Measurements from ENCODE around the gene NKX6-2.
"Not testable (repeated sequence)": the region's sequence is repeated elsewhere in the genome, so short reads cannot be mapped to it uniquely, and the experiment has no call there.

Gene NKX6-2

DNA sequence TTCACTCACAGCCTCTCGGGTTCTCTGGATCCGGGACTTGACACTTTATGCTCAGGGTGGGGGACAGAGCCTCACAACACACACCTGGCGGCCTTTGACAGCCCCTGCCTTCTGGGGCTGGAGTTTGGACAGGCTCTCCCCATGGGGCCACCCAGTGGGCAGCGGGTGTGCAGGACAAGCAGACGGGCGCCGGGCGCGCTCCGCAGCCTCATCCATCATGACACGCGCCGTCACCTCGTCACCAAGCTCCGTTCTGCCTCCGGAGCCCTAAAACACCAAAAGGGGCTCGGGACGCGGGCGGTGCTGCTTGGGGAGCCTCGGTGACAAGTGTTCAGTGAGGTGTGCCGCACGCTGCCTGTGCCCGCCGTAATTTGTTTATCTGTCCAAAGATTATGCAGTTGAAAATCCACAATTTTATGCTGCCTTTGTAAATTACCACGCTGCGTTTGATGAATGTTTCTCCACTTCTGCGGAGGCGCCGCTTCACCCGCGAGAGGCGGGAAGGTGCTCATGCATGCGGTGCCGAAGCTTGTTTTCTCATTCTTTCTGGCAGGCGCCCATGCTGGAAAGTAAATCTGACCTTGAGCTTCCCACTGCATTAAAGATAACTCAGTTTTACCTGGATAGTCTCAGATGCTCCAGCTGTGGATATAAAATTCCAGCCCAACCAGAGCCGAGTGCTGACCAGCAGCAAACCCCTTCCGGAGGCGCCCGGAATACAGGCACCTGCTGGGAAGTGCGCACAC lies 6.2 kb downstream of the NKX6-2 start:
- peaks cover 19% of the 10 kb centered on the region for H3K36me3 ChIP-seq (ENCODE audit: control insufficient read depth, insufficient read depth, low read length)
- H3K27ac ChIP-seq (ENCODE audit: low read depth, low read length), result no peak overlapping the region
- no peaks in the 10 kb centered on the region for H3K27me3 ChIP-seq (ENCODE audit: control insufficient read depth, insufficient read depth, low read length)
- no peak overlapping the region for H3K4me3 ChIP-seq (ENCODE audit: low read length)
- no peaks in the 10 kb centered on the region for H3K4me1 ChIP-seq (ENCODE audit: control insufficient read depth, insufficient read depth, low read length)
- H3K9ac ChIP-seq (ENCODE audit: low read length), result no peak overlapping the region

DNA sequence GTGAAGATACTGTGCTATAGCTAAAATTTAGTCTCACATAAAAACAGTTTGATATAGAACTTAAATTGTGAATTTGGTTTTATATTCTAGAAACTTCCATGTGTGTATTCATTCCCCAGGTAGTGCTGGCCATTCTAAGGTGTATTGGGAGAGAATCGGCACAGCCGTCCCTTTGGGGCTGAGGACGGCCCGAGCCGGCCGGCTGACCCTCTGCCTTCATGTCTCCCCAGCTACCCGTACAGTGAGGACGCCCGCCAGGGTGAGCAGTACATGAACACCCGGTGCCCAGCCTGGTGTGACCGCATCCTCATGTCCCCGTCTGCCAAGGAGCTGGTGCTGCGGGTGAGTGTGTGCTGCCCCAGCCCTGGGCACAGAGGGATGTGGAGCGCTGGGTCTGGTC lies 8.5 kb downstream of the NKX6-2 start:
- Histone ChIP-seq H3K4me3 (ENCODE audit: low read length) (no peak overlapping the region), H3K27me3 (ENCODE audit: control insufficient read depth, insufficient read depth, low read length) (no peaks in the 10 kb centered on the region), H3K4me1 (ENCODE audit: control insufficient read depth, insufficient read depth, low read length) (no peaks in the 10 kb centered on the region), H3K36me3 (ENCODE audit: control insufficient read depth, insufficient read depth, low read length) (peaks cover 17% of the 10 kb centered on the region), H3K9ac (ENCODE audit: low read length) (no peak overlapping the region), H3K27ac (ENCODE audit: low read depth, low read length) (no peak overlapping the region)

- H3K4me3 ChIP-seq (ENCODE audit: low read length), result no peak overlapping the region
- no peak overlapping the region for H3K9ac ChIP-seq (ENCODE audit: low read length)
- H3K27me3 ChIP-seq (ENCODE audit: control insufficient read depth, insufficient read depth, low read length), result no peaks in the 10 kb centered on the region
- H3K36me3 ChIP-seq (ENCODE audit: control insufficient read depth, insufficient read depth, low read length), result peaks cover 13% of the 10 kb centered on the region
- no peaks in the 10 kb centered on the region for H3K4me1 ChIP-seq (ENCODE audit: control insufficient read depth, insufficient read depth, low read length)
- H3K27ac ChIP-seq (ENCODE audit: low read depth, low read length), result no peak overlapping the region
Observed at GRCh38 chr10:132776821-132777220, 9.1 kb downstream of the NKX6-2 start.

DNA sequence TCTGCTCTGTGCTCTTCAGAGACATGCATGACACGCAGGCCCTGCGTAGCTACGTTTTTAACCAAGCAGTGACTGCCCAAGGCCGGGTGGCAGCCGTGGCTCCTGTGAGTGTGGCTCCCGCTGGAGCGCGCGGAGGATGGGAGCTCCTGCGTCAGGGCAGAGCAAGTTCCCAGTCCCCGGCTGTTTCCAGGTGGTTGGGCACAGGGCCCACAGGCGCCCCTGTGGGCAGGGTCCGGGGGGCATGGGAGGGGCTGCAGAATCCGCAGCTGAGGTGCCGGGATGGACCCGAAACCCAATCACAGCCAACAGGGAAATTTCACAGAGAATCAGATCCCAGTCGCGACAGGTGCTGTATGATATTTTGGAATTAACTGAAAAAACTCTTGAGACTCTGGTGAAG lies 9.8 kb downstream of the NKX6-2 start:
- H3K27ac ChIP-seq (ENCODE audit: low read depth, low read length), result no peak overlapping the region
- peaks cover 7% of the 10 kb centered on the region for H3K36me3 ChIP-seq (ENCODE audit: control insufficient read depth, insufficient read depth, low read length)
- no peaks in the 10 kb centered on the region for H3K27me3 ChIP-seq (ENCODE audit: control insufficient read depth, insufficient read depth, low read length)
- no peak overlapping the region for H3K4me3 ChIP-seq (ENCODE audit: low read length)
- H3K9ac ChIP-seq (ENCODE audit: low read length), result no peak overlapping the region
- no peaks in the 10 kb centered on the region for H3K4me1 ChIP-seq (ENCODE audit: control insufficient read depth, insufficient read depth, low read length)

DNA sequence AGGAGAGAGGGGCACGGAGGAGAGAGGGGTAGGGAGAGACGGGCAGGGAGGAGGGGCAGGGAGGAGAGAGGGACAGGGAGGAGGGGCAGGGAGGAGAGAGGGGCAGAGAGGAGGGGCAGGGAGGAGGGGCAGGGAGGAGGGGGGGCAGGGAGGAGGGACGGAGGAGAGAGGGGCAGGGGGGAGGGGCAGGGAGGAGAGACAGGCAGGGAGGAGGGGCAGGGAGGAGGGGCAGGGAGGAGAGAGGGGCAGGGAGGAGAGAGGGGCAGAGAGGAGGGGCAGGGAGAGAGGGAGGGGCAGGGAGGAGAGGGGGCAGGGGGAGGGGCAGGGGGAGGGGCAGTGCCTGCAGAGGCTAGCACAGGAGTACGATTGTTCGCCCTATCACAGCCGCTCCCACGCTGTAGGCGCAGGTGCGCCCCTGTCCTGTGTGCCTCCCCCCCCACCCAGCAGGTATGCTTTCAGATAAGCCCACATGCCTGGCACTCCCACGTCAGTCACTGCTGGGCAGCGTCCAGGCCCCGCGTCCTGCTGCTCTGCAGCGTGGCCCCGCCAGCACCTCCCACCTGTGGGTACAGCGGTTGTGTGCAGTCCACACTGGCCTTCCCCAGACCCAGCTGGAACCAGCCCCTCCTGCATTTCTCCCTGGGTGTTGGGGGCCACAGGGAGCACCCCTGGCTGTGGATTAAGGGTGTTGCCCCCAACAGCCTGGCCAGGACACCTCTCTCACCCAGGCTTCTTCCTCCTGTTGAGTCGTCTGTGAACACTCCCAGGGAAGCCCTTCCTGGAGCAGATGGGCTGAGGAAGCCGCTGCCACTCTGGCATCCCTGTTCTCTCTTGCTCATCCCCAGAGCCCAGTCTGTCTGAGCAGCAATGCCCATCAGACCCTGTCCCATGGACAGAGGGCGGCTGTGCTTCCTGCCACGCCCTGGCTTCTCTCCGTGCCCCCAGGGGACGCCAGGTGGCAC lies 10.8 kb downstream of the NKX6-2 start:
- H3K4me1 ChIP-seq (ENCODE audit: control insufficient read depth, insufficient read depth, low read length), result no peaks in the 10 kb centered on the region
- H3K27ac ChIP-seq (ENCODE audit: low read depth, low read length), result no peak overlapping the region
- H3K27me3 ChIP-seq (ENCODE audit: control insufficient read depth, insufficient read depth, low read length), result no peaks in the 10 kb centered on the region
- H3K36me3 ChIP-seq (ENCODE audit: control insufficient read depth, insufficient read depth, low read length), result peaks cover 8% of the 10 kb centered on the region
- no peak overlapping the region for H3K4me3 ChIP-seq (ENCODE audit: low read length)
- H3K9ac ChIP-seq (ENCODE audit: low read length), result no peak overlapping the region

- no peak overlapping the region for H3K9ac ChIP-seq (ENCODE audit: low read length)
Observed at GRCh38 chr10:132774181-132774901, 11.6 kb downstream of the NKX6-2 start.

GRCh38 chr10:132772816-132773215 lies 13.1 kb downstream of the NKX6-2 start:
- H3K27me3 ChIP-seq (ENCODE audit: control insufficient read depth, insufficient read depth, low read length); H3K9ac ChIP-seq (ENCODE audit: low read length); H3K36me3 ChIP-seq (ENCODE audit: control insufficient read depth, insufficient read depth, low read length); H3K27ac ChIP-seq (ENCODE audit: low read depth, low read length); H3K4me1 ChIP-seq (ENCODE audit: control insufficient read depth, insufficient read depth, low read length); H3K4me3 ChIP-seq (ENCODE audit: low read length): not testable (repeated sequence)

More at GRCh38 chr10:132774181-132774901, 11.6 kb downstream of the NKX6-2 start:
- H3K27me3 ChIP-seq (ENCODE audit: control insufficient read depth, insufficient read depth, low read length), result no peaks in the 10 kb centered on the region
- H3K27ac ChIP-seq (ENCODE audit: low read depth, low read length), result no peak overlapping the region
- peaks cover 8% of the 10 kb centered on the region for H3K36me3 ChIP-seq (ENCODE audit: control insufficient read depth, insufficient read depth, low read length)
- no peak overlapping the region for H3K4me3 ChIP-seq (ENCODE audit: low read length)
- H3K4me1 ChIP-seq (ENCODE audit: control insufficient read depth, insufficient read depth, low read length), result no peaks in the 10 kb centered on the region

- Histone ChIP-seq H3K4me3 (ENCODE audit: low read length) (no peak overlapping the region), H3K27ac (ENCODE audit: low read depth, low read length) (no peak overlapping the region), H3K27me3 (ENCODE audit: control insufficient read depth, insufficient read depth, low read length) (no peaks in the 10 kb centered on the region), H3K36me3 (ENCODE audit: control insufficient read depth, insufficient read depth, low read length) (peaks cover 2% of the 10 kb centered on the region), H3K9ac (ENCODE audit: low read length) (no peak overlapping the region), H3K4me1 (ENCODE audit: control insufficient read depth, insufficient read depth, low read length) (no peaks in the 10 kb centered on the region)
Observed at GRCh38 chr10:132770061-132771021, 15.6 kb downstream of the NKX6-2 start.

DNA sequence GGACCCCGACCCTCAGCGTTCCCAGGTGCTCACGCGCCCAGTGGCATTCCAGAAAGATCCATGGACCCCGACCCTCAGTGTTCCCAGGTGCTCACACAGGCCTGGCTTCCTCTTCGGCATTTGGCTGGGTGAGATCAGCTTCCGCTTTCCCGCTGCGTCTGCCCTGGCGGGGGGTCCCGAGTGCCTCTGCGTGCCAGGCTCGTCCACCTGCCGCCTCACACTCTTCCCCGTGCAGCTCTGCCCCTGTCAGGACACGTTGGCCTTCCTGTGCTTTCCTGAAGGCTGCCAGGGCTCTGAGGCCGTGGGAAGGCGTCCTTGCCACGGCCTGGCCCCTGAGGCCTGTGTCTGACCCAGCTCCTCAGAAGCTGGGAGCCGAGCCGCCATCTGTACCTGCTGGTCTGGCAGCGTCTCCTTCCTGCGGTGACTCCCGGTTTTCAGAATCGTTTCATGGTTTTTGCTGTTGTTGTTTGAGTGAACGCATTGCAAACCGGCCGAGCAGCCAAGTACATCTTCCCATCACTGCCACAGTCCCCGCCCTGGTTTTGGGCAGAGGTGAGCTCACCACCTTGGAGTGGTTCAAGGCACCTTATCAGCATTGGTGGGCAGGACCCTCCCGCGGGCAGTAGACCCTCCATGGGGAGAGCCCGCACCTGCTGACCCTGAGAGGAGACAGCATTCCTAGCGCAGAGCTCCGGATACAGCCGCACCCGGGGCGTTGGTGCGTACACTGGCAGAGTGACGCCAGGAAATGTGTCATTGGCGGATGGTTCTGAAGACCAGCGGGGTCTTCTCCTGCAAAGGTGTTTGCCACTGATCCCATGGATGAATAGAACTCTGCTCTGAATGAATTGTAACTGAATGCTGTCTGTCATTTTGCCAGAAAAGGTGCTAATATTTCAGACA lies 17.4 kb downstream of the NKX6-2 start:
- Histone ChIP-seq H3K4me3 (ENCODE audit: low read length) (no peak overlapping the region), H3K9ac (ENCODE audit: low read length) (no peak overlapping the region), H3K27me3 (ENCODE audit: control insufficient read depth, insufficient read depth, low read length) (no peaks in the 10 kb centered on the region), H3K4me1 (ENCODE audit: control insufficient read depth, insufficient read depth, low read length) (no peaks in the 10 kb centered on the region), H3K36me3 (ENCODE audit: control insufficient read depth, insufficient read depth, low read length) (peaks cover 2% of the 10 kb centered on the region), H3K27ac (ENCODE audit: low read depth, low read length) (no peak overlapping the region)

GRCh38 chr10:132766291-132766690 lies 19.7 kb downstream of the NKX6-2 start:
- no peaks in the 10 kb centered on the region for H3K27me3 ChIP-seq (ENCODE audit: control insufficient read depth, insufficient read depth, low read length)
- H3K9ac ChIP-seq (ENCODE audit: low read length), result no peak overlapping the region
- H3K4me3 ChIP-seq (ENCODE audit: low read length), result no peak overlapping the region
- no peak overlapping the region for H3K27ac ChIP-seq (ENCODE audit: low read depth, low read length)
- H3K36me3 ChIP-seq (ENCODE audit: control insufficient read depth, insufficient read depth, low read length), result peaks cover 8% of the 10 kb centered on the region
- H3K4me1 ChIP-seq (ENCODE audit: control insufficient read depth, insufficient read depth, low read length), result no peaks in the 10 kb centered on the region

DNA sequence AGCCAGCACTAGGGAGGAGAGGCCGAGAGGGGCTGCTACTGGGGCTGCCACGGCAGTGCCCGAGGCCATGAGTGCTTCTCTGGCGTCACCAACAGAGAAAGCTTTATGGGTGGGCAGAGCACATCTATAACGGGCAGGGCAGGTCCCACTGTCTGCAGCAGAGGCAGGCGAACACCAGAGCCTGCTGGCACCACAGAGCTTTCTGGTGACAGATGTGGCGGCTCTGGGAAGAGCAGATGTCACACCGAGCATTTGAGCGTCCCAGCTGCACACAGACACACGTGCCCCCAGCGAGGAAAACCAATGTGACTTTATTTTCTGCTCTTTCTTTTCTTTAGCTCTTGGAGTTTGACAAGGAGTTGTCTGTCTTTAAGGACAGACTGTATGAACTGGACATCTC lies 20.5 kb downstream of the NKX6-2 start:
- Histone ChIP-seq H3K36me3 (ENCODE audit: control insufficient read depth, insufficient read depth, low read length) (peaks cover 7% of the 10 kb centered on the region), H3K9ac (ENCODE audit: low read length) (no peak overlapping the region), H3K4me3 (ENCODE audit: low read length) (no peak overlapping the region), H3K4me1 (ENCODE audit: control insufficient read depth, insufficient read depth, low read length) (no peaks in the 10 kb centered on the region), H3K27ac (ENCODE audit: low read depth, low read length) (no peak overlapping the region), H3K27me3 (ENCODE audit: control insufficient read depth, insufficient read depth, low read length) (no peaks in the 10 kb centered on the region)

All from rectal smooth muscle tissue (tissue), 1 donor.